SK-MEL-5 (cell line): ENCODE measurements around the gene MCOLN1. TPM values are rescaled to one million over a fixed set of nuclear protein-coding genes. Genes with fewer than 3 reads are reported as not detected.
A peak's percentile ranks its signal among the peaks of the same experiment; 100 is the strongest.
"Not testable (repeated sequence)": the region's sequence is repeated elsewhere in the genome, so short reads cannot be mapped to it uniquely, and the experiment has no call there.

Experiments
- DNase-seq: peaks from one replicate; pipeline ENCODE4 v3.0.0-alpha.2; 2016; ENCODE audit warnings: low read depth, low spot score
- in situ Hi-C: cut with HindIII; loops from 2 replicates; pipeline ENCODE4 v1.10.0; 2016; ENCODE audit warnings: low sequenced_read_pairs, high pct_unique_total_duplicates, low pct_unique_long_range_greater_than_20kb
- total RNA-seq: library from RNA; depleted of rRNA; stranded (reverse); fragments of >200 nt; shearing (Covaris generic); gene quantifications from 2 replicates; pipeline ENCODE4 v1.2.3, GENCODE V29; 2014

Gene MCOLN1
- total RNA-seq, 1 experiment from 2014 or later: 9.5 TPM

GRCh38 chr19:7534531-7535046 lies 12.2 kb downstream of the MCOLN1 start:
- in situ Hi-C loops: no loop called here
- DNase-seq: no peak

GRCh38 chr19:7535047-7535997 lies 12.9 kb downstream of the MCOLN1 start, which contains the start of gene PNPLA6:
Gene PNPLA6, plus strand, starts transcription at chr19:7535717. Its CDS starts 72 bp downstream, at chr19:7535789.
- peak; percentile 86 for DNase-seq
- in situ Hi-C loops: no loop called here

GRCh38 chr19:7535998-7536695 lies 13.7 kb downstream of the MCOLN1 start:
- in situ Hi-C loops: no loop called here

GRCh38 chr19:7538990-7539389 lies 16.6 kb downstream of the MCOLN1 start:
- DNase-seq, in situ Hi-C loops: not testable (repeated sequence)

More at GRCh38 chr19:7535998-7536695, 13.7 kb downstream of the MCOLN1 start:
- DNase-seq: no peak

GRCh38 chr19:7539827-7540425 lies 17.5 kb downstream of the MCOLN1 start:
- in situ Hi-C loops: no loop called here
- DNase-seq: no peak

- in situ Hi-C loops: no loop called here
- DNase-seq: no peak
Observed at GRCh38 chr19:7540761-7541474, 18.5 kb downstream of the MCOLN1 start.

- in situ Hi-C loops: no loop called here
- no peak for DNase-seq
Observed at GRCh38 chr19:7541475-7541824, 19.0 kb downstream of the MCOLN1 start.

DNA sequence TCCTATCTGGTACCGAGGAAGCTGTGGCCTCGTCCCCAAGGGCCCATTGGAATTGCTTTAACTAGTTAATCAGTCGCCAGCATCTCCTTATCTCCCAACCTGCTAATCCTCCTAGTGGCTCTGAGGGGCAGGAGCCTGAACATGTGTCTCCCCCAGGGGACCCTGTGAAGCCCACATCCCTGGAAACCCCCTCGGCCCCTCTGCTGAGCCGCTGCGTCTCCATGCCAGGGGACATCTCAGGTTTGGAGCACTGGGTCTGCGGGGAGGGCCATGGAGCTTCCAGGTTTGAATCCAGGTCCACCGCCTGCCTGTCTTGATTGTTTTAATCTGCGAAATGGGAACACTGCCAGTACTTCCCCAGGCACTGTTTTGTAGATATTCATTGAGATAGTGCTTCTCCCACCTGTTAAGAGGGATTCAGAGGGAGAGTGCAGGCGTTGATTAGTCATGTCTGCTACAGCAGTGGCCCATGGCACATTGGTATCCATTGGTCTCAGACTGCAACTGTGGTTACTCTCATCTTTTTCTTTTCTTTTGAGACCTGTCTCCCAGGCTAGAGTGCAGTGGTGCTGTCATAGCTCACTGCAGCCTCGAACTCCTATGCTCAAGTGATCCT lies 19.5 kb downstream of the MCOLN1 start:
- no peak for DNase-seq
- in situ Hi-C loops: no loop called here

GRCh38 chr19:7542556-7543348 lies 20.3 kb downstream of the MCOLN1 start:
- DNase-seq: no peak
- in situ Hi-C loops: no loop called here

GRCh38 chr19:7544626-7545025 lies 22.2 kb downstream of the MCOLN1 start:
- in situ Hi-C loops: no loop called here
- no peak for DNase-seq

DNA sequence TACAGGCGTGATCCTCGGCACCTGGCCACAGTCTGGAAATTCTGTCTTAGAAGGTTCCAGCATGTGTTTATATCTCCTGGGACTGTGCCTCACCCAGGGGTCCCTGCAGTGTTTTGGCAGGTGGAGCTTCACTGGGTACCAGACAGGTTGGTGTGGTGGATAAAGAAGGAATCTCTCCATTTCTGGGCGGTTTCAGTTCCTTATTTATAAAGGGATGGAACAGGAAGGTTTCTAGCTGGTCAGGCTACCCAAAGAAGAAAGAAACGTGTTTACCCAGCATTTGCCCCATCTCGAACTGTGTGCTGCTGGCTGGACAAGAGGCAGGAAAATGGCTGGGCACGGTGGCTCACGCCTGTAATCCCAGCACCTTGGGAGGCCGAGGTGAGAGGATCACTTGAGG lies 22.9 kb downstream of the MCOLN1 start:
- in situ Hi-C loops: no loop called here
- DNase-seq: no peak

DNA sequence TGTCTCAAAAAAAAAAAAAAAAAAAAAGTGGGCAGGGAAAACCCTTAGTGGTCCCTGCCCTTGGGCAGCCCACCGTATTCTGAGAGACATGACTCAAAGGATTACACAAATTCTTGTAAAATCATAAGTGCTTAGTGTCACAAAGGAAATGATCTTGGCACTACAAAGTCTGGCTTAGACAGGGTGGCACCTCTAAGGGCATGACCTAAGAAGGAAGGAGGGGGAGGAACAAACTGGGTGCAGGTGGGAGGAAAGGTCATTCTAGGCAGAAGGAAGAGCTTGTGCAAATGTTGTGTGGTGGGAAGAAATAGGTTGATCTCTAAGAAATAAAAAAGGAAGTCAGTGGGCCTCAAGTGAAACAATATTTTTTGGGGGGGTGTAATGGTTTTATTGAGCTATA lies 23.5 kb downstream of the MCOLN1 start:
- in situ Hi-C loops: no loop called here

GRCh38 chr19:7547159-7547558 lies 24.7 kb downstream of the MCOLN1 start:
- in situ Hi-C loops: no loop called here
- no peak for DNase-seq

More for the DNA sequence above, 23.5 kb downstream of the MCOLN1 start:
- DNase-seq: no peak

GRCh38 chr19:7549429-7550148 lies 27.2 kb downstream of the MCOLN1 start:
- in situ Hi-C loops: no loop called here
- no peak for DNase-seq

DNA sequence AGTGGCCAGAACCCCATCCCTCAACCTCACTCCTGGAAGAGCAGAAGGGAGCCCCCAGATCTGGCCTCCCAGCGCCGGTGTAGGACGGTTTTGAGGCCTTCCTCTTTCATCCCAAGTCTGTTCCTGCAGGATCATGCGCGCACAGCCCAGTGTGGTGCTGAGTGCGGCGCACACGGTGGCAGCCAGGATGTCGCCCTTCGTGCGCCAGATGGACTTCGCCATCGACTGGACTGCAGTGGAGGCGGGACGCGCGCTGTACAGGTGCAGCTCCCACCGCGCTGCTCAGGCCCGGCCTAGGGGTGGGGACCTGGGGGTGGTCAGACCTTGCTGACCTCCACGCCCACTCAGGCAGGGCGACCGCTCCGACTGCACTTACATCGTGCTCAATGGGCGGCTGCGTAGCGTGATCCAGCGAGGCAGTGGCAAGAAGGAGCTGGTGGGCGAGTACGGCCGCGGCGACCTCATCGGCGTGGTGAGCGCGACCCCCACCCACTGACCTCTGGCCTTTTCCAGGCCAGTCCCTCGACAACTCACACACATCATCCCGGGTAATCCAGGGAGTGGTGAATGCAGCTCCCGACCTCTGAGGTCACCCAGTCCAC lies 27.8 kb downstream of the MCOLN1 start:
- in situ Hi-C loops: no loop called here
- DNase-seq: no peak
